Measurements from ENCODE around the gene RASGEF1C. TPM values are rescaled to one million over a fixed set of nuclear protein-coding genes. Genes with fewer than 3 reads are reported as not detected.

Gene RASGEF1C
- total and polyA plus RNA-seq, 2 of the 13 experiments (the other 11 are each of a cell fraction or from before 2014, with no cell fraction given) = not detected

DNA sequence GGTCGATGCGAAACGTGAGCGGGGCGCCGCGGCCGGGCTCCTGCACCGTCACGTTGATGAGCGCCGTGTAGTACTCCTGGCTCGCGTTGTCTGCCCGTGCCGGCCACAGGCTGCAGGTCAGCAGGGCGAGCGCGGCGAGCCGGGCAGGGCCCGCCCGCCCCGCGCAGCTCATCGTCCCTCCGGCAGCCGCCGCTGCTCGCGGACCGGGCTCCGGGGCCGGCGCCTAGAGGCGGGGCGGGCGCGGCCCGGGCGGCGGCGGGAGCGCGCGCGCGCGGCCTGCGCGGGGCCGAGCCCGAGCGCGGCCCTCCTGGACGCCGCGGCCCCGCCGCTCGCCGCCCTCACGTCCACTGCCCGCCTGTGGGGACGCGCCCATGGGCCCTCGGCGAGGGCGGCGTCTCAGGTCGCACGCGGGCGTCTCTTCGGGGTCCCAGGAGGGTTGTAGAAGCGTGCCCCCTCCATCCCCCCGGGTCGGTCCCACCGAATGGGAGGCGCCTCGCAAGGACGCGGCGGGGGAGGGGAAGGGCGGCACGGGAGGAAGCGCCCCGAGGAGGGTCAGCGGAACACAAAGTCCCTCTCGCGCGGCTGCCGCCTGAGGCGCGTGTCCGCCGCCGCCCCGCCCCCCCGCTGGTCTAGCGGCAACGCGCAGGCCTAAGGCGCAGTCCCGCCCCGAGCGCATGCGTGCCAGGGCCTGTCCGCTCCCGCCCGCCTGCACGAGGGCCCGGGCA is 137.3 kb downstream of the RASGEF1C start, which contains the start of gene RNF130 (continued):
- TF ChIP-seq, protein P1, sequence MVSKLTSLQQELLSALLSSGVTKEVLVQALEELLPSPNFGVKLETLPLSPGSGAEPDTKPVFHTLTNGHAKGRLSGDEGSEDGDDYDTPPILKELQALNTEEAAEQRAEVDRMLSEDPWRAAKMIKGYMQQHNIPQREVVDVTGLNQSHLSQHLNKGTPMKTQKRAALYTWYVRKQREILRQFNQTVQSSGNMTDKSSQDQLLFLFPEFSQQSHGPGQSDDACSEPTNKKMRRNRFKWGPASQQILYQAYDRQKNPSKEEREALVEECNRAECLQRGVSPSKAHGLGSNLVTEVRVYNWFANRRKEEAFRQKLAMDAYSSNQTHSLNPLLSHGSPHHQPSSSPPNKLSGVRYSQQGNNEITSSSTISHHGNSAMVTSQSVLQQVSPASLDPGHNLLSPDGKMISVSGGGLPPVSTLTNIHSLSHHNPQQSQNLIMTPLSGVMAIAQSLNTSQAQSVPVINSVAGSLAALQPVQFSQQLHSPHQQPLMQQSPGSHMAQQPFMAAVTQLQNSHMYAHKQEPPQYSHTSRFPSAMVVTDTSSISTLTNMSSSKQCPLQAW (CRISPR knock-in tag; IDR thresholded peaks at IDR 0.05) = 0 out of 2 replicates have a peak, but pooled peaks have one; percentile 18
- TF ChIP-seq KDM1A (CRISPR knock-in tag; IDR thresholded peaks at IDR 0.05) (no peak), ZSCAN22 (CRISPR knock-in tag; IDR thresholded peaks at IDR 0.05) (peak; percentile 62; the same call in 1 of the 2 replicates), RORA (CRISPR knock-in tag; IDR thresholded peaks at IDR 0.05) (no peak), TBP (CRISPR knock-in tag; IDR thresholded peaks at IDR 0.05) (no peak), RARG (CRISPR knock-in tag; IDR thresholded peaks at IDR 0.05; ENCODE audit: low read depth) (0 out of 2 replicates have a peak, but pooled peaks have one; percentile 57), ZFP36 (IDR thresholded peaks at IDR 0.05; ENCODE audit: borderline replicate concordance, low read depth, low read length, partially characterized antibody) (no peak), SOX6 (IDR thresholded peaks at IDR 0.05) (no peak), SOX6 (CRISPR knock-in tag; IDR thresholded peaks at IDR 0.05) (peak; percentile 37; the same call in 1 of the 2 replicates), MLLT10 (CRISPR knock-in tag; IDR thresholded peaks at IDR 0.05) (no peak)
- TF ChIP-seq, protein P2, sequence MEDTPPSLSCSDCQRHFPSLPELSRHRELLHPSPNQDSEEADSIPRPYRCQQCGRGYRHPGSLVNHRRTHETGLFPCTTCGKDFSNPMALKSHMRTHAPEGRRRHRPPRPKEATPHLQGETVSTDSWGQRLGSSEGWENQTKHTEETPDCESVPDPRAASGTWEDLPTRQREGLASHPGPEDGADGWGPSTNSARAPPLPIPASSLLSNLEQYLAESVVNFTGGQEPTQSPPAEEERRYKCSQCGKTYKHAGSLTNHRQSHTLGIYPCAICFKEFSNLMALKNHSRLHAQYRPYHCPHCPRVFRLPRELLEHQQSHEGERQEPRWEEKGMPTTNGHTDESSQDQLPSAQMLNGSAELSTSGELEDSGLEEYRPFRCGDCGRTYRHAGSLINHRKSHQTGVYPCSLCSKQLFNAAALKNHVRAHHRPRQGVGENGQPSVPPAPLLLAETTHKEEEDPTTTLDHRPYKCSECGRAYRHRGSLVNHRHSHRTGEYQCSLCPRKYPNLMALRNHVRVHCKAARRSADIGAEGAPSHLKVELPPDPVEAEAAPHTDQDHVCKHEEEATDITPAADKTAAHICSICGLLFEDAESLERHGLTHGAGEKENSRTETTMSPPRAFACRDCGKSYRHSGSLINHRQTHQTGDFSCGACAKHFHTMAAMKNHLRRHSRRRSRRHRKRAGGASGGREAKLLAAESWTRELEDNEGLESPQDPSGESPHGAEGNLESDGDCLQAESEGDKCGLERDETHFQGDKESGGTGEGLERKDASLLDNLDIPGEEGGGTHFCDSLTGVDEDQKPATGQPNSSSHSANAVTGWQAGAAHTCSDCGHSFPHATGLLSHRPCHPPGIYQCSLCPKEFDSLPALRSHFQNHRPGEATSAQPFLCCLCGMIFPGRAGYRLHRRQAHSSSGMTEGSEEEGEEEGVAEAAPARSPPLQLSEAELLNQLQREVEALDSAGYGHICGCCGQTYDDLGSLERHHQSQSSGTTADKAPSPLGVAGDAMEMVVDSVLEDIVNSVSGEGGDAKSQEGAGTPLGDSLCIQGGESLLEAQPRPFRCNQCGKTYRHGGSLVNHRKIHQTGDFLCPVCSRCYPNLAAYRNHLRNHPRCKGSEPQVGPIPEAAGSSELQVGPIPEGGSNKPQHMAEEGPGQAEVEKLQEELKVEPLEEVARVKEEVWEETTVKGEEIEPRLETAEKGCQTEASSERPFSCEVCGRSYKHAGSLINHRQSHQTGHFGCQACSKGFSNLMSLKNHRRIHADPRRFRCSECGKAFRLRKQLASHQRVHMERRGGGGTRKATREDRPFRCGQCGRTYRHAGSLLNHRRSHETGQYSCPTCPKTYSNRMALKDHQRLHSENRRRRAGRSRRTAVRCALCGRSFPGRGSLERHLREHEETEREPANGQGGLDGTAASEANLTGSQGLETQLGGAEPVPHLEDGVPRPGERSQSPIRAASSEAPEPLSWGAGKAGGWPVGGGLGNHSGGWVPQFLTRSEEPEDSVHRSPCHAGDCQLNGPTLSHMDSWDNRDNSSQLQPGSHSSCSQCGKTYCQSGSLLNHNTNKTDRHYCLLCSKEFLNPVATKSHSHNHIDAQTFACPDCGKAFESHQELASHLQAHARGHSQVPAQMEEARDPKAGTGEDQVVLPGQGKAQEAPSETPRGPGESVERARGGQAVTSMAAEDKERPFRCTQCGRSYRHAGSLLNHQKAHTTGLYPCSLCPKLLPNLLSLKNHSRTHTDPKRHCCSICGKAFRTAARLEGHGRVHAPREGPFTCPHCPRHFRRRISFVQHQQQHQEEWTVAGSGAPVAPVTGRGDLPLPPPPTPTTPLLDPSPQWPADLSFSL (CRISPR knock-in tag; IDR thresholded peaks at IDR 0.05) = no peak
- TF ChIP-seq, protein P3, sequence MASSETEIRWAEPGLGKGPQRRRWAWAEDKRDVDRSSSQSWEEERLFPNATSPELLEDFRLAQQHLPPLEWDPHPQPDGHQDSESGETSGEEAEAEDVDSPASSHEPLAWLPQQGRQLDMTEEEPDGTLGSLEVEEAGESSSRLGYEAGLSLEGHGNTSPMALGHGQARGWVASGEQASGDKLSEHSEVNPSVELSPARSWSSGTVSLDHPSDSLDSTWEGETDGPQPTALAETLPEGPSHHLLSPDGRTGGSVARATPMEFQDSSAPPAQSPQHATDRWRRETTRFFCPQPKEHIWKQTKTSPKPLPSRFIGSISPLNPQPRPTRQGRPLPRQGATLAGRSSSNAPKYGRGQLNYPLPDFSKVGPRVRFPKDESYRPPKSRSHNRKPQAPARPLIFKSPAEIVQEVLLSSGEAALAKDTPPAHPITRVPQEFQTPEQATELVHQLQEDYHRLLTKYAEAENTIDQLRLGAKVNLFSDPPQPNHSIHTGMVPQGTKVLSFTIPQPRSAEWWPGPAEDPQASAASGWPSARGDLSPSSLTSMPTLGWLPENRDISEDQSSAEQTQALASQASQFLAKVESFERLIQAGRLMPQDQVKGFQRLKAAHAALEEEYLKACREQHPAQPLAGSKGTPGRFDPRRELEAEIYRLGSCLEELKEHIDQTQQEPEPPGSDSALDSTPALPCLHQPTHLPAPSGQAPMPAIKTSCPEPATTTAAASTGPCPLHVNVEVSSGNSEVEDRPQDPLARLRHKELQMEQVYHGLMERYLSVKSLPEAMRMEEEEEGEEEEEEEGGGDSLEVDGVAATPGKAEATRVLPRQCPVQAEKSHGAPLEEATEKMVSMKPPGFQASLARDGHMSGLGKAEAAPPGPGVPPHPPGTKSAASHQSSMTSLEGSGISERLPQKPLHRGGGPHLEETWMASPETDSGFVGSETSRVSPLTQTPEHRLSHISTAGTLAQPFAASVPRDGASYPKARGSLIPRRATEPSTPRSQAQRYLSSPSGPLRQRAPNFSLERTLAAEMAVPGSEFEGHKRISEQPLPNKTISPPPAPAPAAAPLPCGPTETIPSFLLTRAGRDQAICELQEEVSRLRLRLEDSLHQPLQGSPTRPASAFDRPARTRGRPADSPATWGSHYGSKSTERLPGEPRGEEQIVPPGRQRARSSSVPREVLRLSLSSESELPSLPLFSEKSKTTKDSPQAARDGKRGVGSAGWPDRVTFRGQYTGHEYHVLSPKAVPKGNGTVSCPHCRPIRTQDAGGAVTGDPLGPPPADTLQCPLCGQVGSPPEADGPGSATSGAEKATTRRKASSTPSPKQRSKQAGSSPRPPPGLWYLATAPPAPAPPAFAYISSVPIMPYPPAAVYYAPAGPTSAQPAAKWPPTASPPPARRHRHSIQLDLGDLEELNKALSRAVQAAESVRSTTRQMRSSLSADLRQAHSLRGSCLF (CRISPR knock-in tag; IDR thresholded peaks at IDR 0.05; ENCODE audit: borderline replicate concordance) = peak; percentile 97; the same call in 1 of the 2 replicates
- TF ChIP-seq, protein P4, sequence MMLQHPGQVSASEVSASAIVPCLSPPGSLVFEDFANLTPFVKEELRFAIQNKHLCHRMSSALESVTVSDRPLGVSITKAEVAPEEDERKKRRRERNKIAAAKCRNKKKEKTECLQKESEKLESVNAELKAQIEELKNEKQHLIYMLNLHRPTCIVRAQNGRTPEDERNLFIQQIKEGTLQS (CRISPR knock-in tag; IDR thresholded peaks at IDR 0.05) = peak; percentile 66
- TF ChIP-seq, protein P5, sequence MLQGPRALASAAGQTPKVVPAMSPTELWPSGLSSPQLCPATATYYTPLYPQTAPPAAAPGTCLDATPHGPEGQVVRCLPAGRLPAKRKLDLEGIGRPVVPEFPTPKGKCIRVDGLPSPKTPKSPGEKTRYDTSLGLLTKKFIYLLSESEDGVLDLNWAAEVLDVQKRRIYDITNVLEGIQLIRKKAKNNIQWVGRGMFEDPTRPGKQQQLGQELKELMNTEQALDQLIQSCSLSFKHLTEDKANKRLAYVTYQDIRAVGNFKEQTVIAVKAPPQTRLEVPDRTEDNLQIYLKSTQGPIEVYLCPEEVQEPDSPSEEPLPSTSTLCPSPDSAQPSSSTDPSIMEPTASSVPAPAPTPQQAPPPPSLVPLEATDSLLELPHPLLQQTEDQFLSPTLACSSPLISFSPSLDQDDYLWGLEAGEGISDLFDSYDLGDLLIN (CRISPR knock-in tag; IDR thresholded peaks at IDR 0.05; ENCODE audit: borderline replicate concordance) = 0 out of 2 replicates have a peak, but pooled peaks have one; percentile 92
